ENCODE measurements around the gene TRIM67.

- TF ChIP-seq CTCF (conservative IDR thresholded peaks at IDR 0.05; ENCODE audit: low read depth, low read length) (no peak), EZH2 (IDR thresholded peaks at IDR 0.05; ENCODE audit: low read length, unreplicated experiment) (no peak)
Observed at GRCh38 chr1:231124746-231125145, 37.1 kb upstream of the TRIM67 start.
